CD4-positive, alpha-beta T cell treated with Interleukin-2 at 100 ng/mL for 4 hours (primary cell): ENCODE results near the gene GRM8.

Experiments used
- DNase-seq: peaks from one replicate; pipeline ENCODE4 v3.0.0-alpha.2; 2020; ENCODE audit warnings: low spot score

The GRM8 gene

DNA sequence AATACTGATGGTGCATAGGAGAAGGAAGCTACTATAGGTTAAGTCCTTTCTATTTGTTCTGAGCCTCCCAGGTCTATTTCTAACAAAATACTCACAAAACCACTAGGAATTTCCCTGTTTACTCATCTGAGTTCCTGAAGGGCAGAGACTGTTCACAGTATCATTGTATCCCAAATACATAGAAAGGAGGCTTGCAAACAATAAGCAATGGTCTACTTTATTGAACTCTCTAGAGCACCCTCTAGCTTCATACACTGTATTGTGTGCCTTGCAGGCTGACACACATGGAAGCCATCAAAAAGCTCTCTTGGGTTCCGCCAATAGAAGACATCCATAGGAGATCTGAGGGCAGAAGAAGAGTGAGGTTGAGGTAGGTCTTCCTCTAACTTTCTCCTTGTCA is 826.1 kb downstream of the GRM8 start:
- no peak for DNase-seq

DNA sequence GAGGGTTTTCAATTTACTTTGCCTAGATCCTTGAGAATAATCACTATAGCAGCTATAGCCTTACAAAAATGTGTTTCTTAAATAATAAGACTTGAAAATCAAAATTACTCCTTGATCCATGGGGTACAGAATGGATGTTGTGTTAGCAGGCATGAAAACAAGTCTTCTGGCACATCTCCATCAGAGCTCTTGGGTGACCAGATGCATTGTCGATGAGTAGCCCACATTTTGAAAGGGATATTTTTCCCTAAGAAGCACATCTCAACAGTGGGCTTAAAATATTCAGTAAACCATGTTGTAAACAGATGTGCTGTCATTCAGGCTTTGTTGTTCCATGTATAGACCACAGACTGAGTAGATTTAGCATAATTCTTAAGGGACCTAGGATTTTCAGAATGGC is 827.8 kb downstream of the GRM8 start:
- no peak for DNase-seq

DNA sequence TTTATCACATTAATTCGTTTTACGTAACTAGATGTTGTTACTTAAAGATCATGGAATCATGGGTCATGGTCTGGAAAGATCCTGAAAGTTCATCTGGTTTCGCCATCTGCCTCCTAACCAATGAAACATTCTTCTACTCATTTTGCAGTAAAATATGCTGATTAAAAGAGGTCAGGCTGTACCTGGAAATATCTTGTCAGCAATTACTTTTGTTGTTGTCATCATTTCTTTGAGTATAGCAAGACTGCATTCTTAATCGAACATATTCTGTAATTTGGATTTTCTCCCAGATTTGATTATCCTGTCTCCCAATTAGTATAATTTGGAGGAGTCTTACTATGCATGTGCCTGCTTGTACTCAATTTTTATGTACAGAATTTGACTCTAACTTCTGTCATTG is 833.7 kb downstream of the GRM8 start:
- DNase-seq = no peak

DNA sequence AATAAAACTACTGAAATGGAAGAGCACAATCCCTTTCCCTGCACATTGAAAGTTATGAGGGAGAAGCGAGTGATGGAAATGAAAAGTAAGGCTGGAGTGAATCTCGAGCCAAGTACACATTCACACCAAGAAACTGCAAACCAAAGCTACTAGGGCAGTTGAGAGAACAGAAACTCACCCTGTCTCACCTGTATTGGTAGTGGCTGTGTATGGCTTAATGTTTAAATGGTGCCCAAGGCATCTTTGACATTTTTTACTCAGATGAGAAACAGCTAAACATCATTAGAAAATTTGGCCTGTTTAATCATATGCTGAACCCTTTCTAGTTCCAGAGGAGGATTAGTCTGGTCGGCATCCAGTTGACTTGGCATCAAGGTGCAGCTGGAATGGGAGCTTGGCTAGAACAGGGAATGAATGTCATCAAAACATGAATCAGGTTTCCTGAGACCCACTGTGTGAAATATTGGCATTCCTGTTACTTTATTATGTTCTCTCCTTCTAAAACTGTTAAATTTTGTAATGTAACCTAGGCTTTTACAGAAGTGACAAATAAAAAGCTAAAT is 840.8 kb downstream of the GRM8 start:
- DNase-seq = no peak

- no peak for DNase-seq
These were observed 841.5 kb downstream of the GRM8 start for GRCh38 chr7:126411032-126411820.

GRCh38 chr7:126403040-126403439 is 849.7 kb downstream of the GRM8 start:
- no peak for DNase-seq

DNA sequence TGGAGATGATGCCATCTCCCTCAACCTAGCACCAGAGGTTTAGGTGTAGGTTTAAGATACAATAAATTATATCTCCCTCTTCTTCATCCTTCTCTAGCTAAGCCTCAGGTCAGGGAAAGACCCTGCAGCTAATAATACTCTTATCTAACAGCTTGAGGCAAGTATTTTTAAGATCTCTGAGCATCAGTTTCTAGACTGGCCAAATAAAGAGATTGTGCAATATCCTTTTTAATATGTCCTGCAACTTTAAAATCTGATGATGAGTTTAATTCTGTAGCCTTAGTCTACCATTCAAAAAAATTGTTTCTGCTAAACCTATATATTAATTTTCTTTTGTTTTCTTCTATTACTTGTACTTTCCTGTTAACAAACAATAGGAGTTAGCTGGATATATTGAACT is 850.8 kb downstream of the GRM8 start:
- no peak for DNase-seq

DNA sequence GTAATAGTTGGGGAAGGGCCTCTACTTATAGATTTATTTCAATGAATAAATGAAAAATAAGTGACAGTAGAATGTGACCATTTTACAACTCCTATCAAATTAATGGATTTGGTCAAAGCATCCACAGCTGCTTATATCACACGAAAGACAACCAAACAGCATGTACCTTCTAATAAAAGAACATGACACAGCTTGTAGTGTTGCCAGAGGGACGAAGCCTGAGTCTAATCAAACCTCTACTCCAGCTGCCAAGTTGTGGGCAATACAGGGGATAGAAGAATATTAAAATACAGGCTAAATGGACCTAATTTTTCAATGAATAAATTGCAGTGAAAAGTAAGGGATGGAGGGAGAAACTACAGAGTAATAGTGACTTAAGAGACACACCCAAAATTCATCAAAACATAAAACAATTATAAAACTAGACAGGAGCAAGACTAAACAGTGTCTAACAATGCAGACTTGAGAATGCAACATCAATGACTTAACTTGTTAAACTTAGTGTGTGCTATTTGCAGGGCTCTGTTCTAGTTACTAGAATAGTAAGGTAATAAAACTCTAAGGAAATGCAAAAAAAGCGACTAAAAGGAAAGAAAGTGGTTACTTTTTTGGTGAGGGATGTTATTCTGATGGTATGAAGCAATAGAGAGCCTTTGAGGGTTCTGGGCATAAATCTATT is 853.8 kb downstream of the GRM8 start:
- no peak for DNase-seq

- DNase-seq = no peak
These were observed 854.5 kb downstream of the GRM8 start for GRCh38 chr7:126398285-126398684.

GRCh38 chr7:126394406-126394805 is 858.3 kb downstream of the GRM8 start:
- no peak for DNase-seq
